ENCODE data around the gene WFDC8.

WFDC8 gene

DNA sequence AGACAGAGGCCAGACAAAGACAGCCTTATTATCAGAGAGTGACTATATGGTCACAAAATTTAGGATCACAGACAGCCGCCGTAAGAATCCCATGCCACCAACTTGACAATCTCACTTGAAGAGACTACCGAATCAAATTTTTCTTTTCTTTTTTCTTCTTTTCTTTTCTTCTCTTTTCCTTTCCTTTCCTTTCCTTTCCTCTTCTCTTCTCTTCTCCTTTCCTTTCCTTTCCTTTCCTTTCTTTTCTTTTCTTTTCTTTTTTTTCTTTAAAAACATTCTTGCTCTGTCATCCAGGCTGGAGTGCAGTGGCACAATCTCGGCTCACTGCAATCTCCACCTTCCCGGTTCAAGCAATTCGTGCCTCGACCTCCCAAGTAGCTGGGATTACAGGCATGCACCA lies 30.7 kb downstream of the WFDC8 start:
- DNase-seq (ENCODE audit: low read depth) = no peak

DNA sequence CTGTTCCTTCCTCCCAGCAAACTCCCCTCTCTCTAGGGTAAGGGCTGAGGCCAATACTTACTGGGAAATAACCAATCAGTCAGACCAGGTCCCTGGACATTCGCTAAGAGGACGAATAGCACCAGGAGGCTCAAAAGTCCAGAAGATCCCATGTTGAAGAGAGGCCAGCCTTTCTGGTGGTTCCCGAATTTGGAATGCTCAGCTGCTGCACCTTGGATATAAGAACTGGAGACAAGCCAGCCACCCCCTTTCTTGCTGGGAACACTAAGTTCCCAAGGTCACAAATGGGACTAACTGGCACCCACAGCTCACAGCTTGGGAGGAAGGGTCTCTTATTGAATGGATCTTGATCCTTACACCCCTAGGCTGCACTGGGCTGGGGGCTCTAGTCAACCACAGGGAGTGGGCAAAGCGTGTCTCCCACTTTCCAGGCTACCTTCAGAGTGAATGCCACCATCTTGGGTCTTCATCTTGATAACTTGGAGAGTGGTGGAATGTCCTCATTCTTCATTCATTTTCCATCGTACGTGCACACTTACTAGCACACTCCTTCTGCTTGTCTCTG lies 31.8 kb downstream of the WFDC8 start, which contains the start of gene EPPIN:
Gene EPPIN (minus strand): TSS at position 196 of the 565 bp plus-strand sequence. CDS start 44 bp downstream, at position 152.
- no peak for DNase-seq (ENCODE audit: low read depth)

DNA sequence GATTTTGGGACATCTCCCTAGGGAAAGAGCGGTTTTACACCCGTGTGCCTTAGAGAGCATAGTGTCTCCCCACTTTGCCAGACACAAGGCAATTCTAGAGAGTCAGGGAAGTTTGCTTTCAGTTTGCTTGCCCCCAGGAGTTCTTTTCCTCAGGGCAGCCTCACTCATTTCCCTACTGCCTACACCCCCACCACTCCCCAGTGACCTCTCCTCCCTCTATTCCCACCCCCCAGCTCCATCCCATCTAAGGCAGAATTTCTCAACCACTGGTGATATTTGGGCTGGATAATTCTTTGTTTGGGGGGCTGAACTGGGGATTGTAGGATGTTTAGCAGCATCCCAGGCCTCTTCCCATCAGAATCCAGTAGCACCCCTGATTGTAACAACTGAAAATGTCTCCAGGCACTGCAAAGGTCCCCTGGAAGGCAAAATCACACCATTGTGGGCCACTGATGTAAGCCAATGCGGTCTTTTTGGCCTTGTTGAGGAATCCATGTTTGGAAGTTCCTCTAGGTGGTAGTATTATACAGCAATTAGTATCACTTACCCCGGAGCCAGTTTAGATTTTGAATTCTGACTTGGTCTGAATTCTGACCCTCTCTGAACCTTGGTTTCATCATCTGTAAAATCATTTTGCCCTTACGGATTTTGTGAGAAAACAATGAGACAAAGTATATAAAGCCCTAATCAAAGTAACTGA lies 33.2 kb downstream of the WFDC8 start:
- DNase-seq (ENCODE audit: low read depth) = no peak

DNA sequence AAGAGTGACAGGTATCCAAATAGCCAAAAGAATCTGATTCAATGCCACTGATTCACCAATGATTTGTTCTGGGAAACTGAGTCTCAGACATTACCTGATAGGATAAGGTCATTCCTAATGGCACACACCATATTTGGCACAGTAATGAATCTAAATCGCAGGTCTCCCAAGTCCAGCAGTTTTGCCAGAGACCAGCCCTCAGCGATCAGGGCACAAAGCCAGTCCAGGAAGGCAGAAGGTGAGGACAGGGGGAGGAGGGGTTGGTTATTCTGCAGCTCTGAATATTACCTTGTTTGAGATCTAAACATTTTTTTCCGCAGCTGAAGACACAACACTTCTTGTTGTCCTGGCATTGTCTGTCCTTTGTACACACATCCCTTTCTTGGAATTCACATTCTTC lies 33.7 kb downstream of the WFDC8 start:
- no peak for DNase-seq (ENCODE audit: low read depth)

DNA sequence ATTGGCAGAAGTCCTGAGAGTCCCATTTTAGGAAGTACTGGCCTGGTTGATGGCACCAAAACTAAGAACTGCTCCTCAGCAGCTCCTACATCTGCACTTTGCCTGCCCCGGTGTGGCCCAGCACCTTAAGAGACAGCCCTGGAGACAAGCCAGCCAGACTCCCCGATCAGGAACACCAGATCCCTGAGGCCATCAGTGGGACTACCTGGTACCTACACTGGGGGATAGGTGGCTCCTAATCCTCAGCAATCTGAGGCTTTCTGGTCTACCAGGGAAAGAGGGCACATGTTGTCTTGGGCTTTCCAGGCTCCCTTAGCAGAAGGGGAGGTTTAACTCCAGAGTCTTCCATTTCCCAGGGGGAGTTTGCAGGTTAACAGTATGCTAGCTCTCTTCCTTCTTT lies 39.7 kb downstream of the WFDC8 start, which contains the start of gene WFDC6:
Gene WFDC6 (minus strand): TSS at position 101 of the 400 bp plus-strand sequence. CDS start 75 bp downstream, at position 26.
- DNase-seq (ENCODE audit: low read depth) = no peak

DNA sequence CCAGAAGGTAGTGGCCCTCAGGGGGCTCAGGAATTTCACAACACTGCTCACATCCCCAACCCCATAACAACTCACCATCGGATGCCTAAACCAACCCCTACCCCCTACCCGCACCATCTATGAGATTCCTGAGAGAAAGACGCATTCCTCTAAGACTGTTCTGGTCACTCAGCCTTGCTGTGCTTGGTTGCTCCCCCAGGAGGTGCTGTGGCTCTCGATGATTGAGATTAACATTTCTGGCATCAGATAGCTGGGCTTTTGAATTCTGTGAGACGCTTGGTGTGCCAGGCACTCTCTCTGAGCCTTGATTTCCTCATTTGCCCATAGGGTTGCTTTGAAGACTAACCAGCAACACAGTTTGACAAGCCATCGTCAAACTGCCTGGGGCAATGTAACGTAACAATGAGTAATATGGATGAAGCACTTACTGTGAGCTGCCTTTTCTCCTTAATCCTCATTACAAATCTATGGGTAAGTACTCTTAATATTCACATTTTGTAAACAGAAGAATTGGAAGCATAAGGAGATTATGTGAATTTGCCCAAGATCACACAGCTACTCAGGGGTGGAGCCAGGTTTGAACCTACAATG lies 40.8 kb downstream of the WFDC8 start:
- DNase-seq (ENCODE audit: low read depth) = no peak

DNA sequence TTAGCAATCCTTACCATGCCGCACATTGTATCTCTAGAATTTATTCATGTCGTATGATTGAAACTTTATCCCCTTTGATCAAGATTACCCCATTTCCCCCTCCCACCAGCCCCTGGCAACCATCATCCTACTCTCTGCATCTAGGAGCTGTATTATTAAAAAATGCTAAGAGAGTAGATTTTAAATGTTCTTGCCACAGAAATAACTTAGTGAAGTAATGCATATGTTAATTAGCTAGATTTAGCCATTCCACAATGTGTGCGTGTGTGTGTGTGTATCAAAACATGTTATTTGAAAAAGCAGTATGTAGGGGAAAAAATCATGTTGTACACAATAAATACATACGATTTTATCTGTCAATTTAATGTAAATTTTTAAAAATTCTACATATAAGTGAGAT lies 51.8 kb downstream of the WFDC8 start:
- no peak for DNase-seq (ENCODE audit: low read depth)

DNA sequence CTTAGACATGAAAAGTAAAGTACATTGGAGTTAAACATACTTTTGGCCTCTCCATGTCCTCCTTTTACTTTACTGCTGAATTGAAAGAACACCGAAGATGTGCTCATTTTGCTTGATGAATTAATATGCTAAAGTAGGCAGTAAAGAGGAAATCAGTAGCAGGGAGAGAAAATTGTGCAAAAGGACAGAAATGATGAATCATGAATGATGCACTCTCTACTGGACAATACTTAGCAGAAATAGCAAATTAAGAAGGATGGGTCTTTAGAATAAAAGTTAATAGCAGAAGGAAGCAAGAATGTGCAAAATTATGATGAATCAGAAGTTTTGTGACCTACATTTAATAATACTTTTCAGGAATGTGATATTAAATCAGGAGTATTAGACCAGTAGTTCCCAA lies 55.3 kb downstream of the WFDC8 start:
- no peak for DNase-seq (ENCODE audit: low read depth)

DNA sequence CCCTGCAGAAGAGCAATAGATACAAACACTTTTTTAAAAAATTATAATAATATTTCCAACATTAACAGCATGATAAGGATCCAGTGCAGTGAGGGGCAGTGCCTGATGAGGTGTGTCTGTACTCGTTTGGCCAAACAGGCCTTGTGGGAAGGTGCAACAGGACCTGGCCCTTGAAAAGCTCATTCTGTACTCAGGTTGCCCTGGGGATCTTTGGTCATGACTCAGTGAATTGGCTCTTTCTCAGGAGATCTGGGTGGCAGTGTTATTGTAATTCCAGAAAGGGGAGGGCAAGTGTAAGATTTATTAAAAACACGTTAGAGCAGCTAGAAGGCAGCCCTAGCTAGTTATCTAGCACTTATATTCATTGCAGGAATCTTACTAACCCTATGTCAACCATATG lies 60.8 kb downstream of the WFDC8 start:
- DNase-seq (ENCODE audit: low read depth) = no peak

DNA sequence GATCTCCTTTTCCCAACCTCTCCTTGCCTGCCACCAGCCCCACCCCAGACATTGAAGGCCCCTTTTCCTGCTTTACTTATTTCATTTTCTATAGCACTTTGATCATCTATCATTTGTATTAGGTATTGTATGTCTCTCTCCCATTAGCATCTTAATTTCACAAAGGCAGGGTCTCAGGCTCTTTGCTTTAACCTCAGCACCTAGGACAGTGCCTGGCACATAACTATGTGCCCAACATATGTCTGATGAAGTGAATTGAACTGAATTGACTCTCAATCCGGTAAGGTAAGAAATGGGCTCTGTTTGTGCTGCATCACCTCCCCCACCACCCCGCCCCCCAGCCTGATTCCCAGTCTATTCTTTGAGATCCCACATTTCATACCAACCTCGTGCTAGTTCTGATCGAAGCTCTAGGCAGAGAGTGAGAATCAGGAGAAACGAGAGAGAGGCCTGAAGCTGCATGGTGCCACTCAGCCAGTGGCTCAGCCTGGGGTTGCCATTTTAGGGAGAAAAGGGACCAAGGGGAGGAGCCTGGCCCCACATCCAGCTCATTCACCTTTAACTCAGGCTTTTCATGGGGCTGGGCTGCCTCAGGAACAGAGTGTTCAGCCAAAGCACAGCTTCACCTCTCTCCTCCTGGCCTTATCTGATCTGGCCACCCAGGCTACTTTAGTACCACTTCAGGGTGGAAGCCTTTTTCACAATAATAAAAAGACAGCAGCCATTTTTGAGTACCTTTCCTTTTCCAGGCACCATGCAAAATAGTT lies 63.8 kb downstream of the WFDC8 start, which contains the start of gene SPINT3:
Gene SPINT3 (minus strand): TSS at position 476 of the 767 bp plus-strand sequence. CDS start 14 bp downstream, at position 462.
- DNase-seq (ENCODE audit: low read depth) = no peak

DNA sequence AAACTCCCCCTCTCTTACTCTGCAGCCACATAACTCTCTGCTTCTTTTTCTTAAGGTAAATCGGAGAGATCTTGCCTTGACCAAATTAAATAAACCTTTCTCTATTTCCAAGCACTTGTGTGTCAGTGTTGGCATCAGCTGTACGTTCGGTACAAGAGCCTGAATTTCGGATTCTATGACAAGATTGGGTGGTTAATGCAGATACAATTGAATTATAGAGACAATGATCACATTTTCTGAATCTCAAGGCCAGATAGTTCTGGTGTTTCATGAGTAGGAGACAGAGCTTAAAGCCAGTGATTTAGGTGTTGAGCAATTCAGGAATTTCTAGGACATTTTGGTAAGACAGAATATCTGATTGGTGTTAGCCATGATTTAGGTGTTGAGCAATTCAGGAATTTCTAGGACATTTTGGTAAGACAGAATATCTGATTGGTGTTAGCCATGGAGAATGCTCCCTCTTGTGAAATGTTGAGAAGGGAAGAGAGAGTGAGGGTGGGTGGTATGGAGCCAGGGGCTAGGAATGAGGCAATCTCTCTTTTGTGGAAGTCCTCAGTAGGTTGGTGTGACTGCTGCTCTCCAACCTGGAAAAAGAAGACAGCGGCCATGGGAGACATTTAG lies 68.7 kb downstream of the WFDC8 start:
- DNase-seq (ENCODE audit: low read depth) = no peak

DNA sequence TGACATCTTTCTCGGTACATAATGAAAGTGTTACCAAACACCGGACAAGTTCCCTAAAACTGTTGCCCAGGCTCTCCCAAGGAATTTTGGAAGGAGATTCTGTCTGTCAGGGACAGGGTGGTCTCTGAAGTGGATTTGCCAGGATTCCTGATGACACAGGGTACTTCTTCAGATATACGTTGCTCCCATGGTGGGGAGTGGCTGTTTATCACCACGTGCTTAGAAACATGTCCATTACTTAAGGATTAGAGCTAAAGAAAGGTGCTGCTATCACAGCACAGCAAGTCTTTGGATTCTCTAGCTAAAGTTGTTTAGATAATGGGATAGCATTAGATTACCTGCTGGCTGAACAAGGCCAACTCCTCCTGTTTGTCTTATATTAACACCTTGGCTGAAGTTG lies 70.0 kb downstream of the WFDC8 start:
- DNase-seq (ENCODE audit: low read depth) = no peak

DNA sequence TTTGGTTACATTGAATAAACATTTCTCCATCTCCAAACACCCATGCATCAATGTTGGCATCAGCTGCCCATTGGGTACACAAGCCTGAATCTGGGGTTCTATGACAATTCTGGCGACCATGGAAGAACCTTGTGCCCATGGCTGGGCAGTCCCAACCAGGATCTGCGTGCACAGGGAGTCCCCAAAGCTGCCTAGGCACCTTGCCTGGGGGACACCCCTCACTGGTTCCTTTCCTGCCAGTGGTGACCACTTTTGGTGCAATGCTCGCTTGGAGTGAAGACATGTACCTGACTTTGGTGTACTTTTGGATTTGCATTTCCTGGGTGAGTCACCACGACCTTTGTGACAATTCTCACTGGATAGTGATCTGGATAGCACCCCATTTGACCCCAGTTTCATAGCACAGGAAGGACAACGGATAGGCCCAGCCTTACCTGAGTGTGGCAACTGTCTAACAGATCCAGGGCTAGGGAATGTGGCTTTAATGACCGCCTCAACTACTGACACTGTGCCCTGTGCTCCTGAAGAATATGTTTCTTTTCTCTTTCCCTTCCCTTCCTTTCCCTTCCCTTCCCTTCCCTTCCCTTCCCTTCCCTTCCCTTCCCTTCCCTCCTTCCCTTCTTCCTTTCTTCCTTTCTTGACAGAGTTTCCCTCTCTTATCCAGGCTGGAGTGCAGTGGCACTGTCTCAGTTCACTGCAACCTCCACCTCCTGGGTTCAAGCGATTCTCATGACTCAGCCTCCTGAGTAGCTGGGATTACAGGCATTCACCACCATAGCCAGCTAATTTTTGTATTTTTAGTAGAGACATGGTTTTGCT lies 70.8 kb downstream of the WFDC8 start:
- DNase-seq (ENCODE audit: low read depth) = no peak

DNA sequence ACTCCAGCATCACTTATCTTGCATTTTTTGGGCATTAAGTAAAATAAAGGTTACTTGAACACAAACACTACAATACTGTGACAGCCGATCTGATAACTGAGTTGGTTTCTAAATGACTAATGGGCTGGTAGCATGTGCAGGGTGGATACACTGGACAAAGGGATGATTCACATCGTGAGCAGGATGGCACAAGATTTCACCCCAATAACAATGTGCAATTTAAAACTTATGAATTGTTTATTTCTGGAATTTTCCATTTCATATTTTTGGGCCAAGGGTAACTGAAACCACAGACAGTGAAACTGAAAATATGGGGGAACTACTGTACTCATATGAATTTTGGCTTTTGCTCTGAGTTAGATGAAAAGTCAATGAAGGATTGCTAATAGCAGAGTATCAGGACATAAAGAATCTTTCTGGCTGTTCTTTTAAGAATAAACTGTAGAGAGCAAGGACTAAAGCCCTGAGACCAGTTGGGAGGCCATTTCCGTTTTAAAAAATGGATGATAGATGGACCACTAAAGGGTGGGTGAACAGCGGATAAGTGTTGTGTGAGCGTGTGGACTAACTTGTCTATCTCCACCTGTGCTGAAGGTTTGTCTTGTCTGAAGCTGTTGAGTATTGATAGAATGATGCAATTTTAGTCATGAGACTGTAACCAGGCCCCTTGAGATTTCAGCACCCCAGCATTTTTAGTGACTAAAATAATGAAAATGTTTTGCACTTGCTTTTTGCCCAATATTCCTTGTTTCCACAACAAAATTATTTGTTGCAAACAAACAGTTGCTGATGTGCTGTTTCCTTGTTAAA lies 71.9 kb downstream of the WFDC8 start:
- DNase-seq (ENCODE audit: low read depth) = no peak

DNA sequence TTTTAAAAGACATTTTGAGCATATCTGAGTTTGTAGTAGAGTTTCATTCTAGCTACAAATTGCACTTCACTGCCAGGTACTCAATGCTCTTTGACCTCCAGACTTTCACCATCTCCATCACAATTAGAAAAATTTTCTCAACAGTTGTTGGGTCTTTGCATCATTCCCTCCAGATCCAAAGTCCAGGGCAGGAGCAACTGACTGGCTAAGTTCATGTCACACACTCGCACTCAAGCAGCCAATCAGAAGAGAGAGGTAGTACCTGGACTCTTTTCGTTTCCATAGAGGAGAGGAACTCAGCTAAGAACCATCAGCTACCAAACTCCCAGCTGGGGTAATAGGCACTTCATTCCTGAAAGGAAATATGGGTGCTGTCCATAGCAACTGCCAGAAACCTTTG lies 72.7 kb downstream of the WFDC8 start:
- no peak for DNase-seq (ENCODE audit: low read depth)

DNA sequence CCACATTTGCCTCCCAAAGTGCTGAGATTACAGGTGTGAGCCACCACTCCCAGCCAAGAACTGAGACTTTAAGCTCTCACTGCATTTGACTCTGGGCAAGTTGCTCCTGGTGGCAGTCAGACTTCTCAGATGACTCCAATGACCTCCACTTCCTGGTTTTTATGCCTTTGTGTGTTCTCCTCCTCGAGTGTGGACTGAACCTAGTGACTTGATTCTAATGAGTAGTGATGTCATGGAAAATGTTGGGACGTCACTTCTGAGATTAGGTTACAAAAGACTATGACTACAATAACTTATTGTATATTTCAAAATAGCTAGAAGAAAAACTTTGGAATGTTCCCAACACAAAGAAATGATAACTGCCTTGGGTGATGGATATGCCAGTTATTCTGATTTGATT lies 75.7 kb downstream of the WFDC8 start:
- no peak for DNase-seq (ENCODE audit: low read depth)

DNA sequence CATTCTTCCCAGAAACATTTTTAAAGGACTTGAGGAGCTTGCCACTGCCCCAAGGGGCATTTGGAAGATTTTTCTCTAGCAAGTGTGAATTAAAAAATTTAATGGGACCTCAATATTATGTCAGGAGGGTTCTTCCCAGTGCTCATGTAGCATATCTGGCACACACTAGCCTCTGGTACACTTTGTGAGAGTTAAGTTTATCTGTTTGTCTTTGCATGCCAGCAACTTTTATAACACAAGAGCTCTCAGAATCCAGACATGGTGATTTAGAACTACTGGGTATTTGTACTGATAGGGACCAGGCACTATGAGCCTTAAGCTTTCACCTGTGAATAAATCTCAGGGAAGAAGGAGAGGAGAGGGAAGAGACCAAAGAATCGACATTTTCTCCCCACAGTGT lies 76.5 kb downstream of the WFDC8 start:
- DNase-seq (ENCODE audit: low read depth) = no peak

All from stimulated activated CD8-positive, alpha-beta memory T cell treated with anti-CD3 and anti-CD28 coated beads, Interleukin-4, amount 100 ng/mL, for 24 hours (primary cell).